Spinal cord (tissue), 10 donors: ENCODE measurements around the gene NOL11. TPM values are rescaled to one million over a fixed set of nuclear protein-coding genes. Genes with fewer than 3 reads are reported as not detected.
A peak's percentile ranks its signal among the peaks of the same experiment; 100 is the strongest.
"Not testable (repeated sequence)": the region's sequence is repeated elsewhere in the genome, so short reads cannot be mapped to it uniquely, and the experiment has no call there.

Experiments used
- DNase-seq, 6 donors: peaks; one replicate each; pipeline versions ENCODE4 v3.0.0 to v3.0.0-alpha.2; 2013 to 2015; ENCODE audit warnings: low spot score in 6 of 6, low read depth in 4 of 6
- H3K27ac ChIP-seq: one replicate; pipeline ENCODE4 v1.5.1; 2013; ENCODE audit warnings: low read depth, low read length, control low read depth
- H3K27me3 ChIP-seq: one replicate; pipeline ENCODE4 v1.6.1; 2013; ENCODE audit warnings: low read length; ENCODE audit not compliant: control insufficient read depth, insufficient read depth
- H3K36me3 ChIP-seq: one replicate; pipeline ENCODE4 v1.6.1; 2013; ENCODE audit warnings: low read length; ENCODE audit not compliant: control insufficient read depth, insufficient read depth
- H3K4me1 ChIP-seq: one replicate; pipeline ENCODE4 v1.6.1; 2013; ENCODE audit warnings: low read length; ENCODE audit not compliant: control insufficient read depth, insufficient read depth
- H3K4me3 ChIP-seq: one replicate; pipeline ENCODE4 v1.5.1; 2013; ENCODE audit warnings: low read depth, low read length, control low read depth
- H3K9me3 ChIP-seq: one replicate; pipeline ENCODE4 v1.6.1; 2013; ENCODE audit warnings: low read length; ENCODE audit not compliant: control insufficient read depth, insufficient read depth
- WGBS: methylation state at CpG from one replicate; pipeline ENCODE4 v1.1.5; 2013; ENCODE audit warnings: missing lambda C conversion rate; ENCODE audit not compliant: insufficient coverage; 5-methylcytosine and 5-hydroxymethylcytosine counted together
- polyA plus RNA-seq, 2 donors: library from polyadenylated mRNA; unstranded; fragments of 120-200 nt; gene quantifications; one replicate each; pipeline ENCODE4 v1.2.1, GENCODE V29; 2013; ENCODE audit not compliant: insufficient read length in 2 of 2
- total RNA-seq, 2 donors: library from RNA; depleted of rRNA in 1 of 2; stranded (reverse); fragments of 120-200 nt in 1 of 2; fragments of >200 nt in 1 of 2; gene quantifications; one replicate each; pipeline versions ENCODE4 v1.2.3 to v1.2.4, GENCODE V29; 2013 to 2014
- donor health status: healthy.

The NOL11 gene
- total and polyA plus RNA-seq, 4 donors: 39.9 to 58.6 (median 52.5) TPM

GRCh38 chr17:67750067-67750466 lies 32.3 kb downstream of the NOL11 start:
- WGBS: 100% methylated on average over 1 of the region's 4 CpGs
- no peaks in the 10 kb centered on the region for H3K9me3 ChIP-seq

GRCh38 chr17:67751101-67752074 lies 33.7 kb downstream of the NOL11 start:
- H3K9me3 ChIP-seq: no peaks in the 10 kb centered on the region
- H3K27ac ChIP-seq: no peak overlapping the region
- WGBS: 81% methylated on average over 8 of the region's 9 CpGs
- peaks cover 31% of the 10 kb centered on the region for H3K36me3 ChIP-seq
- H3K4me1 ChIP-seq: no peaks in the 10 kb centered on the region
- DNase-seq: no peak
- no peak overlapping the region for H3K4me3 ChIP-seq
- H3K27me3 ChIP-seq: no peaks in the 10 kb centered on the region

More at GRCh38 chr17:67750067-67750466, 32.3 kb downstream of the NOL11 start:
- Histone ChIP-seq H3K4me1 (no peaks in the 10 kb centered on the region), H3K27ac (no peak overlapping the region), H3K27me3 (no peaks in the 10 kb centered on the region), H3K36me3 (peaks cover 40% of the 10 kb centered on the region), H3K4me3 (no peak overlapping the region)
- no peak for DNase-seq

DNA sequence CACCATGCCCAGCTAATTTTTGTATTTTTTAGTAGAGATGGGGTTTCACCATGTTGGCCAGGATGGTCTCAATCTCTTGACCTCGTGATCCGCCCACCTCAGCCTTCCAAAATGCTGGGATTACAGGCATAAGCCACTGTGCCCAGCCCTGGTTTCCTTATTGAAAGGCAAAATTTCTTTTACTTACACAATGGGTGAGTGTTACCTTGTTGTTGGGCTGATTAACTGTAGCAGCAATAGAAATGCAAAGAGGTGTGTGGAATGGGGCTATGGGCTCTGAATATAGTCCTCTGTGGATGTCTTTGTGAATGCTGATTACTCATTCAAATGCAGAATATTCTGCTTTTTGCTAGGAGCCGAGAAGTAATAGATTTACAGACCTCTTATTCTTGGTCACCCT lies 34.4 kb downstream of the NOL11 start:
- H3K36me3 ChIP-seq: peaks cover 28% of the 10 kb centered on the region
- WGBS: no CpG with 5 or more reads among the region's 3 CpGs
- not testable (repeated sequence) for H3K27me3 ChIP-seq, H3K27ac ChIP-seq, H3K4me3 ChIP-seq, H3K9me3 ChIP-seq, H3K4me1 ChIP-seq
- DNase-seq: peak in 1 of 6 donors; percentile 23

DNA sequence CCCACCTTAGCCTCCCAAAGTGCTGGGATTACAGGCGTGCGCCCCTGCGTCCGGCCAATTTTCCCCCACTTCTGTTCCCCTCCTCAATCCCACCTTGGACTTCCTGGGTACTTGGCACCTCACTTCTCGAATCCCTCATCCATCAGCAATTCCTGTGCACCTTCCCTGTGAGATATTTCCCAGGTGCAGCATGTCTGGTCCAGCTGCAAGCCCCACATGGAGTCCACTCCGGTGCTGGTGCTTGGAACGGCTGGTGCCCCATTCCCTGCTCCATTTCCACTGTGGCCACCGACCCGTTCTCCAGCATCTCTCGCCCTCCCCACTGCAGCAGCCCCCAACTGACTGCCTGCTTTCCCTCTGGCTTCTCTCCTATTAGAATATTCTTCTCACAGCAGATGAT lies 35.3 kb downstream of the NOL11 start:
- H3K4me1 ChIP-seq: no peaks in the 10 kb centered on the region

GRCh38 chr17:67754001-67754400 lies 36.3 kb downstream of the NOL11 start:
- Histone ChIP-seq H3K4me1 (no peaks in the 10 kb centered on the region), H3K27me3 (no peaks in the 10 kb centered on the region), H3K27ac (no peak overlapping the region), H3K9me3 (no peaks in the 10 kb centered on the region), H3K4me3 (no peak overlapping the region), H3K36me3 (peaks cover 23% of the 10 kb centered on the region)
- 97% methylated on average over 4 of the region's 5 CpGs for WGBS
- DNase-seq: no peak

More for the DNA sequence above, 35.3 kb downstream of the NOL11 start:
- no peak for DNase-seq
- H3K36me3 ChIP-seq: peaks cover 27% of the 10 kb centered on the region
- WGBS: 94% methylated on average over 10 of the region's 10 CpGs
- no peaks in the 10 kb centered on the region for H3K27me3 ChIP-seq
- no peak overlapping the region for H3K27ac ChIP-seq
- H3K4me3 ChIP-seq: no peak overlapping the region
- H3K9me3 ChIP-seq: no peaks in the 10 kb centered on the region

DNA sequence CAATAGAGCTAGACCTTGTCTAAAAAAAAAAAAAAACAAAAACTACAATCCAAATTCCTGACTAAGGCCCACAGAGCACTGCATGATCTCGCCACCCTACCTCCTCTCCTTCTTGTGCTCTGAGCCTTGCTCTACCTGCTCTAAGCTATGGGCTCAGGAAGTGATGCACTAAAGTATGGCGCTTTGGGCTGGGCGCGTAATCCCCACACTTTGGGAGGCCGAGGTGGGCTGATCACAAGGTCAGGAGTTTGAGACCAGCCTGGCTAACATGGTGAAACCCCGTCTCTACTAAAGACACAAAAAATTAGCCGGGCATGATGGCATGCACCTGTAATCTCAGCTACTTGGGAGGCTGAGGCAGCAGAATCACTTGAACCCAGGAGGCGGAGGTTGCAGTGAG lies 37.0 kb downstream of the NOL11 start:
- not testable (repeated sequence) for H3K4me3 ChIP-seq, H3K4me1 ChIP-seq, H3K9me3 ChIP-seq, H3K27me3 ChIP-seq, DNase-seq, H3K27ac ChIP-seq
- WGBS: 98% methylated on average over 7 of the region's 8 CpGs
- peaks cover 20% of the 10 kb centered on the region for H3K36me3 ChIP-seq

GRCh38 chr17:67756766-67757165 lies 39.0 kb downstream of the NOL11 start:
- WGBS: 100% methylated on average over 7 of the region's 9 CpGs

GRCh38 chr17:67759355-67760171 lies 41.8 kb downstream of the NOL11 start:
- DNase-seq: no peak
- Histone ChIP-seq H3K4me1 (no peaks in the 10 kb centered on the region), H3K4me3 (no peak overlapping the region), H3K27ac (no peak overlapping the region), H3K27me3 (no peaks in the 10 kb centered on the region), H3K9me3 (no peaks in the 10 kb centered on the region), H3K36me3 (peaks cover 2% of the 10 kb centered on the region)
- 77% methylated on average over 4 of the region's 11 CpGs for WGBS

More at GRCh38 chr17:67756766-67757165, 39.0 kb downstream of the NOL11 start:
- not testable (repeated sequence) for H3K4me1 ChIP-seq, DNase-seq, H3K27me3 ChIP-seq, H3K36me3 ChIP-seq, H3K4me3 ChIP-seq, H3K9me3 ChIP-seq, H3K27ac ChIP-seq

DNA sequence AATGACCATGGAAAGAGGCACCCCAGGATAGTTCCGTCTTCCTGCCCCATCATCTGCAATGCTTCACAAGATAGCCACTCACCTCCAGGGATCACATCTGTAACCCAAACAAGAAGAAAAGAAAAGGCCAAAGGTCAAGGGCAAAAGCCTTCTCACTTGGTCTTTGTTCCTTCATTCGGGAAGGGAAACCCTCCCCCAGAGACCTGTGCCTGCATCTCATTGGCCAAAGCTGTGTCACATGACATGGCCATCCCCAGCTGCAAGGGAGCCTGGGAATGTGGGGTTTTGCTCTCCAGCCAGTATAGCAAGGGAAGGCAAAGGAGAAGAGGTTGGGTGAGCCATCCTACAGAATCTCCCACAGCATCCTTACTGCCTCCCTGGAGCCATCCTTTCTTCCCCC lies 47.9 kb downstream of the NOL11 start:
- Histone ChIP-seq H3K4me3 (no peak overlapping the region), H3K9me3 (no peaks in the 10 kb centered on the region), H3K27ac (no peak overlapping the region), H3K27me3 (no peaks in the 10 kb centered on the region), H3K36me3 (no peaks in the 10 kb centered on the region), H3K4me1 (no peaks in the 10 kb centered on the region)
- DNase-seq: no peak
- WGBS: 100% methylated on average over 1 of the region's 2 CpGs
